Ovary (tissue), 3 donors: Measurements from ENCODE around the gene EEFSEC.

Experiments
- CTCF ChIP-seq, 3 donors: fragments of 450-650 bp in 2 of 3; fragments of 200-600 bp in 1 of 3; IDR thresholded peaks; one replicate each; pipeline versions ENCODE4 v1.5.1 to v1.8.0; 2016 to 2022; ENCODE audit warnings: antibody characterized with exemption in 3 of 3, mild to moderate bottlenecking in 1 of 3
- POLR2A ChIP-seq: fragments of 450-650 bp; IDR thresholded peaks from one replicate; pipeline ENCODE4 v1.6.1; 2017; ENCODE audit warnings: antibody characterized with exemption, mild to moderate bottlenecking, moderate library complexity
- donor health status: DM: no; HTN: no; CAD: no.

GRCh38 chr3:128409624-128410581 is 256.6 kb downstream of the EEFSEC start:
- no peak for TF ChIP-seq POLR2A
- no peak for TF ChIP-seq CTCF (IDR thresholded peaks at IDR 0.05)
